SK-N-SH treated with all-trans-retinoic acid at 6 μM for 48 hours (cell line): Measurements from ENCODE around the gene LRRC8A.

Experiments
- GLIS3 ChIP-seq: fragments of 250-450 bp; sonication (Bioruptor Pico); IDR thresholded peaks from 2 replicates; pipeline ENCODE4 v1.5.0; 2020; ENCODE audit warnings: mild to moderate bottlenecking, moderate library complexity
- ISL1 ChIP-seq: fragments of 250-450 bp; sonication (Bioruptor Pico); IDR thresholded peaks from 2 replicates; pipeline ENCODE4 v2.1.2; 2022; ENCODE audit warnings: mild to moderate bottlenecking, moderate library complexity
- SNAI2 ChIP-seq: fragments of 250-450 bp; sonication (Bioruptor Pico); IDR thresholded peaks from 2 replicates; pipeline ENCODE4 v1.5.0; 2020; ENCODE audit warnings: mild to moderate bottlenecking, moderate library complexity
- ZFP3 ChIP-seq: fragments of 250-450 bp; sonication (Bioruptor Pico); IDR thresholded peaks from 2 replicates; pipeline ENCODE4 v1.5.0; 2020; ENCODE audit warnings: mild to moderate bottlenecking, moderate library complexity

- TF ChIP-seq ISL1 (CRISPR knock-in tag) (no peak), ZFP3 (CRISPR knock-in tag) (no peak), GLIS3 (CRISPR knock-in tag) (no peak), SNAI2 (CRISPR knock-in tag) (no peak)
These were observed 46.7 kb downstream of the LRRC8A start for GRCh38 chr9:128928624-128929023.
